GM12878 (cell line): ENCODE measurements around the gene UGGT2. TPM values are rescaled to one million over a fixed set of nuclear protein-coding genes. Genes with fewer than 3 reads are reported as not detected.
"Not testable (repeated sequence)": the region's sequence is repeated elsewhere in the genome, so short reads cannot be mapped to it uniquely, and the experiment has no call there.

Experiments used
- ATAC-seq: fragments of 200-7000 bp; cut with Tn5 transposase; 3 replicates; pipeline ENCODE4 v1.9.1; 2020; ENCODE audit warnings: mild to moderate bottlenecking, moderate library complexity
- BruUV-seq: library from RNA; stranded (reverse); fragments of 400-500 nt; replicated peaks from 2 replicates; lab custom pipeline; 2021; lab: Mats Ljungman, UMichigan
- CTCF ChIA-PET: fragments of 300-600 bp; sonication (Branson Sonifier 250); formaldehyde crosslinking; extraction: SDS; loops from one replicate; lab custom pipeline; 2021; ENCODE audit warnings: inconsistent platforms; lab: Yijun Ruan, JAX
- POLR2A ChIA-PET: fragments of 350-600 bp; formaldehyde crosslinking; extraction: SDS; loops from one replicate; lab custom pipeline; 2021; ENCODE audit warnings: inconsistent platforms; lab: Charles Lee
- RAD21 ChIA-PET: fragments of 300-600 bp; sonication (Branson Sonifier 250); formaldehyde crosslinking; loops from one replicate; lab custom pipeline; 2023; ENCODE audit warnings: antibody characterized with exemption; ENCODE audit not compliant: unreplicated experiment; lab: Charles Lee
- SMC1A ChIA-PET: fragments of 300-600 bp; sonication (Branson Sonifier 250); formaldehyde crosslinking; loops from one replicate; lab custom pipeline; 2023; ENCODE audit not compliant: unreplicated experiment, uncharacterized antibody; lab: Charles Lee
- DNase-seq: peaks from one replicate; pipeline ENCODE4 v3.0.0-alpha.2; 2011; ENCODE audit warnings: low read depth, low spot score
- FAIRE-seq: peaks from 3 replicates; lab custom pipeline; 2011; peaks lifted over from hg19 to GRCh38; lab: Jason Lieb, UNC
- H2AFZ ChIP-seq: 2 replicates; pipeline ENCODE4 v1.6.0; 2011; ENCODE audit warnings: low read depth, low read length, control low read depth; ENCODE audit not compliant: control insufficient read depth
- H3K27ac ChIP-seq: 2 replicates; pipeline ENCODE4 v1.5.1; 2011; ENCODE audit warnings: control low read depth; ENCODE audit not compliant: control insufficient read depth, insufficient read depth
- H3K27me3 ChIP-seq, 2 experiments: replicated peaks in 1 of 2; 2 replicates each; pipeline versions ENCODE4 v1.6.0 to v1.6.1; 2011; ENCODE audit warnings: low read length in 1 of 2; ENCODE audit not compliant: control insufficient read depth in 2 of 2, insufficient read depth in 2 of 2
- H3K36me3 ChIP-seq, 2 experiments: 2 replicates each; pipeline ENCODE4 v1.5.1; 2011; ENCODE audit warnings: low read length in 1 of 2; ENCODE audit not compliant: control insufficient read depth in 2 of 2, insufficient read depth in 2 of 2
- H3K4me1 ChIP-seq: 2 replicates; pipeline ENCODE4 v1.6.1; 2011; ENCODE audit warnings: mild to moderate bottlenecking, low read length, moderate library complexity, mixed read lengths; ENCODE audit not compliant: control insufficient read depth, insufficient read depth
- H3K4me2 ChIP-seq: 2 replicates; pipeline ENCODE4 v1.6.0; 2011; ENCODE audit warnings: control low read depth; ENCODE audit not compliant: control insufficient read depth, insufficient read depth
- H3K4me3 ChIP-seq: fragments of 200-600 bp; sonication (generic); 2 replicates; pipeline ENCODE4 v1.5.1; 2016
- H3K79me2 ChIP-seq: 2 replicates; pipeline ENCODE4 v1.6.0; 2011; ENCODE audit warnings: low read length; ENCODE audit not compliant: control insufficient read depth, insufficient read depth
- H3K9ac ChIP-seq: 2 replicates; pipeline ENCODE4 v1.8.0; 2011; ENCODE audit warnings: low read length, control low read depth, mixed read lengths; ENCODE audit not compliant: control insufficient read depth, insufficient read depth
- H3K9me3 ChIP-seq: replicated peaks from 3 replicates; pipeline ENCODE4 v1.5.1; 2011; ENCODE audit warnings: mild to moderate bottlenecking, low read length; ENCODE audit not compliant: control insufficient read depth, insufficient read depth
- H4K20me1 ChIP-seq: 2 replicates; pipeline ENCODE4 v1.6.0; 2011; ENCODE audit not compliant: control insufficient read depth, insufficient read depth
- MTA3 ChIP-seq: IDR thresholded peaks from 2 replicates; pipeline ENCODE4 v1.6.1; 2012; ENCODE audit warnings: low read length, inconsistent platforms, borderline replicate concordance
- RAD21 ChIP-seq: IDR thresholded peaks from 2 replicates; pipeline ENCODE4 v1.6.1; 2011; ENCODE audit warnings: mild to moderate bottlenecking, low read depth, low read length, moderate library complexity; ENCODE audit not compliant: insufficient read depth
- SPI1 ChIP-seq: IDR thresholded peaks from 2 replicates; pipeline ENCODE4 v1.6.1; 2011; ENCODE audit warnings: low read depth, mild to moderate bottlenecking, low read length, moderate library complexity, borderline replicate concordance; ENCODE audit not compliant: insufficient read depth
- SUPT20H ChIP-seq: IDR thresholded peaks from 2 replicates; pipeline ENCODE4 v1.6.1; 2011; ENCODE audit warnings: low read depth, mild to moderate bottlenecking, low read length, moderate library complexity, borderline replicate concordance; ENCODE audit not compliant: control insufficient read depth
- ZZZ3 ChIP-seq: IDR thresholded peaks from 2 replicates; pipeline ENCODE4 v1.6.1; 2011; ENCODE audit warnings: low read depth; ENCODE audit not compliant: control insufficient read depth, insufficient read length
- WGBS: methylation state at CpG from one replicate; pipeline ENCODE4 v1.1.6; 2016; ENCODE audit warnings: low lambda C conversion rate; ENCODE audit not compliant: insufficient replicate concordance, insufficient coverage; ENCODE audit errors: missing lambda C conversion rate; 5-methylcytosine and 5-hydroxymethylcytosine counted together
- in situ Hi-C: fragments of 300-500 bp; cut with MboI; formaldehyde crosslinking; loops from 9 replicates; pipeline ENCODE4 v1.14.3; 2018; ENCODE audit warnings: mixed read lengths
- intact Hi-C: fragments of 100-400 bp; cut with micrococcal nuclease; formaldehyde crosslinking; loops from one replicate; pipeline ENCODE4 v1.14.2; 2022; ENCODE audit not compliant: unreplicated experiment
- polyA plus RNA-seq, 11 experiments: library from polyadenylated mRNA; depleted of rRNA in 4 of 11; unstranded in 6 of 11; stranded (reverse) in 5 of 11; fragments of >200 nt; fragmentation: Nextera tagmentation in 4 of 11; fragmentation: Illumina TruSeq in 1 of 11; extraction: Ambion mirVana in 4 of 11; extraction: Trizol in 1 of 11; gene quantifications; 1 replicate in 1 of 11; 2 replicates in 10 of 11; pipeline versions ENCODE4 v1.2.1 to v1.2.3, GENCODE V29; 2011 to 2016; ENCODE audit warnings: inconsistent platforms in 2 of 11, missing spikeins in 2 of 11, low read depth in 1 of 11
- total RNA-seq, 4 experiments: library from RNA; depleted of rRNA in 3 of 4; stranded (reverse); fragments of >200 nt in 3 of 4; fragmentation: Illumina TruSeq in 1 of 4; extraction: Trizol in 1 of 4; gene quantifications; 2 replicates each; pipeline versions ENCODE4 v1.2.1 to v1.2.3, GENCODE V29; 2013 to 2021
- TF ChIP-seq, protein P1 (sequence below): fragments of 450-650 bp; IDR thresholded peaks from 2 replicates; pipeline ENCODE4 v1.6.1; 2018; ENCODE audit warnings: mild to moderate bottlenecking, low read depth, moderate library complexity; ENCODE audit not compliant: partially characterized antibody
- TF ChIP-seq, protein P2 (sequence below): fragments of 450-650 bp; IDR thresholded peaks from 2 replicates; pipeline ENCODE4 v1.6.1; 2017; ENCODE audit warnings: mild to moderate bottlenecking, moderate library complexity

Gene UGGT2
- total and polyA plus RNA-seq, 10 of the 15 experiments (the other 5 are each of a cell fraction or from before 2014, with no cell fraction given) = 4.9 to 29.0 (median 17.3) TPM

DNA sequence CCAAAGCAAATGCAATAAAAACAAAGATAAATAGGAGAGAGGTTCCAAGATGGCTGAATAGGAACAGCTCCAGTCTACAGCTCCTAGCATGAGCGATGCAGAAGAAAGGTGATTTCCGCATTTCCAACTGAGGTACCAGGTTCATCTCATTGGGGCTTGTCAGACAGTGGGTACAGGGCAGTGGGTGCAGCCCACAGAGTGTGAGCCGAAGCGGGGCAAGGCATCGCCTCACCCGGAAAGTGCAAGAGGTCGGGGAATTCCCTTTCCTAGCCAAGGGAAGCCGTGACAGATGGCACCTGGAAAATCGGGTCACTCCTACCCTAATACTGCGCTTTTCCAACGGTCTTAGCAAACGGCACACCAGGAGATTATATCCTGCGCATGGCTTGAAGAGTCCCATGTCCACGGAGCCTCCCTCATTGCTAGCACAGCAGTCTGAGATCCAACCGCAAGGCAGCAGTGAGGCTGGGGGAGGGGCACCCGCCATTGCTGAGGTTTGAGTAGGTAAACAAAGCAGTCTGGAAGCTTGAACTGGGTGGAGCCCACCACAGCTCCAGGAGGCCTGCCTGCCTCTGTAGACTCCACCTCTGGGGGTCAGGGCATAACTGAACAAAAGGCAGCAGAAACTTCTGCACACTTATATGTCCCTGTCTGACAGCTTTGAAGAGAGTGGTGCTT, 6.6 kb downstream of the UGGT2 start:
- BruUV-seq, FAIRE-seq, H3K36me3 ChIP-seq, ATAC-seq, H3K9ac ChIP-seq, RAD21 ChIA-PET, in situ Hi-C loops, H3K9me3 ChIP-seq, DNase-seq, H3K27me3 ChIP-seq, H3K4me2 ChIP-seq, H2AFZ ChIP-seq, intact Hi-C loops, H3K79me2 ChIP-seq, H3K27ac ChIP-seq, POLR2A ChIA-PET, H4K20me1 ChIP-seq, H3K4me1 ChIP-seq, CTCF ChIA-PET, H3K4me3 ChIP-seq: not testable (repeated sequence)
- WGBS = 97% methylated on average over 16 of the region's 16 CpGs
- SMC1A ChIA-PET = interaction anchor here (1.4 kb wide), 1 partner anchor 12 kb away, joined by 5 read pairs; no protein-coding TSS in a partner anchor

DNA sequence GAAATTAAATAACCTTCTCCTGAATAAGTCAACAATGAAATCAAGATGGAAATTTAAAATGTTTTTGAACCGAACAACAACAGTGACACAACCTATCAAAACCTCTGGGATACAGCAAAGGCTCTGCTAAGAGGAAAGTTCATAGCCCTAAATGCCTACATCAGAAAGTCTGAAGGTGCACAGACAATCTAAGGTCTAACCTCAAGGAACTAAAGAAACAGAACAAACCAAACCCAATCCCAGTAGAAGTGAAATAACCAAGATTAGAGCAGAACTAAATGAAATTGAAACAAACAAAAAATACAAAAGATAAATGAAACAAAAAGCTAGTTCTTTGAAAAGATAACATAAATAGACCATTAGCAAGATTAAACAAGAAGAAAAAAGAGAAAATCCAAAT, 9.0 kb downstream of the UGGT2 start:
- RAD21 ChIA-PET = interaction anchor here (0.8 kb wide), 1 partner anchor 8 kb away, joined by 3 read pairs; no protein-coding TSS in a partner anchor
- H3K36me3 ChIP-seq = no peaks in the 10 kb centered on the region; a peak in 1 of 4 replicates
- ATAC-seq = no peak
- H4K20me1 ChIP-seq = no peaks in the 10 kb centered on the region
- H3K27ac ChIP-seq = no peak overlapping the region
- H3K4me2 ChIP-seq = no peak overlapping the region
- CTCF ChIA-PET = interaction anchor here (0.6 to 1.8 kb wide), 3 partner anchors 14 to 24 kb away, joined by 3 to 6 read pairs (median 3); no protein-coding TSS in a partner anchor
- intact Hi-C loops = no loop called here
- no peak overlapping the region for H2AFZ ChIP-seq
- no peak overlapping the region for H3K9ac ChIP-seq
- WGBS = 100% methylated on average over 1 of the region's 1 CpG
- H3K4me1 ChIP-seq = no peaks in the 10 kb centered on the region
- BruUV-seq = no TSS peak
- no peak overlapping the region for H3K4me3 ChIP-seq
- H3K79me2 ChIP-seq = peaks cover 8% of the 10 kb centered on the region
- DNase-seq = no peak
- SMC1A ChIA-PET = interaction anchor here (0.7 to 1.9 kb wide), 3 partner anchors 9 to 33 kb away, joined by 3 to 5 read pairs (median 3); partner anchors contain the start of gene UGGT2
- POLR2A ChIA-PET = no interaction called here
- H3K27me3 ChIP-seq = no peaks in the 10 kb centered on the region
- FAIRE-seq = no peak
- in situ Hi-C loops = no loop called here
- peaks cover 6% of the 10 kb centered on the region for H3K9me3 ChIP-seq
- TF ChIP-seq ZZZ3 = no peak
- no peak for TF ChIP-seq SPI1
- TF ChIP-seq MTA3 = no peak
- no peak for TF ChIP-seq RAD21
- TF ChIP-seq SUPT20H = no peak
- TF ChIP-seq, protein P1, sequence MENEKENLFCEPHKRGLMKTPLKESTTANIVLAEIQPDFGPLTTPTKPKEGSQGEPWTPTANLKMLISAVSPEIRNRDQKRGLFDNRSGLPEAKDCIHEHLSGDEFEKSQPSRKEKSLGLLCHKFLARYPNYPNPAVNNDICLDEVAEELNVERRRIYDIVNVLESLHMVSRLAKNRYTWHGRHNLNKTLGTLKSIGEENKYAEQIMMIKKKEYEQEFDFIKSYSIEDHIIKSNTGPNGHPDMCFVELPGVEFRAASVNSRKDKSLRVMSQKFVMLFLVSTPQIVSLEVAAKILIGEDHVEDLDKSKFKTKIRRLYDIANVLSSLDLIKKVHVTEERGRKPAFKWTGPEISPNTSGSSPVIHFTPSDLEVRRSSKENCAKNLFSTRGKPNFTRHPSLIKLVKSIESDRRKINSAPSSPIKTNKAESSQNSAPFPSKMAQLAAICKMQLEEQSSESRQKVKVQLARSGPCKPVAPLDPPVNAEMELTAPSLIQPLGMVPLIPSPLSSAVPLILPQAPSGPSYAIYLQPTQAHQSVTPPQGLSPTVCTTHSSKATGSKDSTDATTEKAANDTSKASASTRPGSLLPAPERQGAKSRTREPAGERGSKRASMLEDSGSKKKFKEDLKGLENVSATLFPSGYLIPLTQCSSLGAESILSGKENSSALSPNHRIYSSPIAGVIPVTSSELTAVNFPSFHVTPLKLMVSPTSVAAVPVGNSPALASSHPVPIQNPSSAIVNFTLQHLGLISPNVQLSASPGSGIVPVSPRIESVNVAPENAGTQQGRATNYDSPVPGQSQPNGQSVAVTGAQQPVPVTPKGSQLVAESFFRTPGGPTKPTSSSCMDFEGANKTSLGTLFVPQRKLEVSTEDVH = no peak
- TF ChIP-seq, protein P2, sequence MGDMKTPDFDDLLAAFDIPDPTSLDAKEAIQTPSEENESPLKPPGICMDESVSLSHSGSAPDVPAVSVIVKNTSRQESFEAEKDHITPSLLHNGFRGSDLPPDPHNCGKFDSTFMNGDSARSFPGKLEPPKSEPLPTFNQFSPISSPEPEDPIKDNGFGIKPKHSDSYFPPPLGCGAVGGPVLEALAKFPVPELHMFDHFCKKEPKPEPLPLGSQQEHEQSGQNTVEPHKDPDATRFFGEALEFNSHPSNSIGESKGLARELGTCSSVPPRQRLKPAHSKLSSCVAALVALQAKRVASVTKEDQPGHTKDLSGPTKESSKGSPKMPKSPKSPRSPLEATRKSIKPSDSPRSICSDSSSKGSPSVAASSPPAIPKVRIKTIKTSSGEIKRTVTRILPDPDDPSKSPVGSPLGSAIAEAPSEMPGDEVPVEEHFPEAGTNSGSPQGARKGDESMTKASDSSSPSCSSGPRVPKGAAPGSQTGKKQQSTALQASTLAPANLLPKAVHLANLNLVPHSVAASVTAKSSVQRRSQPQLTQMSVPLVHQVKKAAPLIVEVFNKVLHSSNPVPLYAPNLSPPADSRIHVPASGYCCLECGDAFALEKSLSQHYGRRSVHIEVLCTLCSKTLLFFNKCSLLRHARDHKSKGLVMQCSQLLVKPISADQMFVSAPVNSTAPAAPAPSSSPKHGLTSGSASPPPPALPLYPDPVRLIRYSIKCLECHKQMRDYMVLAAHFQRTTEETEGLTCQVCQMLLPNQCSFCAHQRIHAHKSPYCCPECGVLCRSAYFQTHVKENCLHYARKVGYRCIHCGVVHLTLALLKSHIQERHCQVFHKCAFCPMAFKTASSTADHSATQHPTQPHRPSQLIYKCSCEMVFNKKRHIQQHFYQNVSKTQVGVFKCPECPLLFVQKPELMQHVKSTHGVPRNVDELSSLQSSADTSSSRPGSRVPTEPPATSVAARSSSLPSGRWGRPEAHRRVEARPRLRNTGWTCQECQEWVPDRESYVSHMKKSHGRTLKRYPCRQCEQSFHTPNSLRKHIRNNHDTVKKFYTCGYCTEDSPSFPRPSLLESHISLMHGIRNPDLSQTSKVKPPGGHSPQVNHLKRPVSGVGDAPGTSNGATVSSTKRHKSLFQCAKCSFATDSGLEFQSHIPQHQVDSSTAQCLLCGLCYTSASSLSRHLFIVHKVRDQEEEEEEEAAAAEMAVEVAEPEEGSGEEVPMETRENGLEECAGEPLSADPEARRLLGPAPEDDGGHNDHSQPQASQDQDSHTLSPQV = no peak
